NT2/D1 (cell line): ENCODE results near the gene CHADL.

Source experiments
- SUZ12 ChIP-seq: IDR thresholded peaks from 2 replicates; pipeline ENCODE4 v1.6.1; 2011; ENCODE audit not compliant: insufficient read length, insufficient read depth; ENCODE audit errors: extremely low read depth
- YY1 ChIP-seq: IDR thresholded peaks from 2 replicates; pipeline ENCODE4 v1.6.1; 2011; ENCODE audit not compliant: insufficient read length, insufficient read depth
- ZNF274 ChIP-seq: IDR thresholded peaks from 2 replicates; pipeline ENCODE4 v1.6.1; 2011; ENCODE audit warnings: mild to moderate bottlenecking, low read depth, low read length

GRCh38 chr22:41234815-41235695 is 5.7 kb downstream of the CHADL start:
- TF ChIP-seq ZNF274 (no peak), SUZ12 (no peak), YY1 (no peak)
